Adrenal gland (tissue), 5 donors: Measurements from ENCODE around the gene CKAP2L.

Experiments
- POLR2A ChIP-seq, 2 donors: fragments of 450-650 bp; IDR thresholded peaks; one replicate each; pipeline ENCODE4 v1.6.1; 2017; ENCODE audit warnings: antibody characterized with exemption in 2 of 2, mild to moderate bottlenecking in 2 of 2, moderate library complexity in 1 of 2
- TF ChIP-seq, protein P1 (sequence below), 6 experiments: fragments of 450-650 bp in 4 of 6; fragments of 200-600 bp in 2 of 6; sonication (generic) in 1 of 6; IDR thresholded peaks; 1 replicate in 5 of 6; 2 replicates in 1 of 6; pipeline versions ENCODE4 v1.5.1 to v1.8.0; 2016 to 2021; ENCODE audit warnings: antibody characterized with exemption in 6 of 6, mild to moderate bottlenecking in 2 of 6, moderate library complexity in 1 of 6
- donor health status: DM: no; HTN: no; CAD: no.

DNA sequence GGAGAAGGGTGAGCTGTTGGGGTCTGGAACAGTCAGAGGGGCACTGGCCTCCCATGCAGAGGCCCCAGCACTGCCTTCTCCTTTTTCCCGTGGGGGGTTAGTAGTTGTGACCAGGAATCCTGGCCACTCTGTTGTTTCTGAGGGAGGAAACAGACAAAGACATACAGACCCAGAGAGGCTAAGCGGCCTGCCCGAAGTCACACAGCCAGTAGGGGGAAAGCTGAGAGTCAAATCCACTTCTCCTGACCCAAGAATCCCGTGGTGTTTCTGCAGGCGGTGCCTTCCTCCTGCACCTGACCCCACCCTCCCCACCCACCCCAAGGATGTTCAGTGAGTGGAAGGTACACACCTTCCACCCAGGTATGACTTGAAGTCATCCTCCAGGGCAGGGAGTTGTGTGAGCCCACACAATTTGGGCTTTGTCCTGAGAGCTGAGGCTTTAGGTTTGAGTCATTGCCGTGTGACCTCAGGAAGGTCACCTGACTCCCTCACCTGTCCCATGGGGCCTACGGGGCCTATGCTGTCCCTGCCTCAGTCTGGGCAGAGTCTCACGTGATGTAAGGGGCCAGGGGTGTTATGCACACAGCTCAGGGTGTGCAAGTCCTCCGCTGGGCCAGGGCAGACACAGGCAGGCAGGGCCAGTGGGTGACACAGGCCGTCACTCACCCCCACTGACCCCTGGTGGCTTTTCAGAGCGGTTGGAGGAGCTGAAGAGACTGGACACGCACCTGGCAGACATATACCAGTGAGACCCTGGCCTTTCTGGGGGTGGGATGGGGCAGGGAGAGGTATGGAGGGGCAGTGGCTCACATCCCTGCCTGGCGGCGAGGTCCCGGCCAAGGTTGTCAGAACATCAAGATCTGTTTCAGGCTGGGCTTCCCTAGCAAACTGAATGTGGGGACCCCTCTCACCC is 38.6 kb downstream of the CKAP2L start:
- TF ChIP-seq, protein P1, sequence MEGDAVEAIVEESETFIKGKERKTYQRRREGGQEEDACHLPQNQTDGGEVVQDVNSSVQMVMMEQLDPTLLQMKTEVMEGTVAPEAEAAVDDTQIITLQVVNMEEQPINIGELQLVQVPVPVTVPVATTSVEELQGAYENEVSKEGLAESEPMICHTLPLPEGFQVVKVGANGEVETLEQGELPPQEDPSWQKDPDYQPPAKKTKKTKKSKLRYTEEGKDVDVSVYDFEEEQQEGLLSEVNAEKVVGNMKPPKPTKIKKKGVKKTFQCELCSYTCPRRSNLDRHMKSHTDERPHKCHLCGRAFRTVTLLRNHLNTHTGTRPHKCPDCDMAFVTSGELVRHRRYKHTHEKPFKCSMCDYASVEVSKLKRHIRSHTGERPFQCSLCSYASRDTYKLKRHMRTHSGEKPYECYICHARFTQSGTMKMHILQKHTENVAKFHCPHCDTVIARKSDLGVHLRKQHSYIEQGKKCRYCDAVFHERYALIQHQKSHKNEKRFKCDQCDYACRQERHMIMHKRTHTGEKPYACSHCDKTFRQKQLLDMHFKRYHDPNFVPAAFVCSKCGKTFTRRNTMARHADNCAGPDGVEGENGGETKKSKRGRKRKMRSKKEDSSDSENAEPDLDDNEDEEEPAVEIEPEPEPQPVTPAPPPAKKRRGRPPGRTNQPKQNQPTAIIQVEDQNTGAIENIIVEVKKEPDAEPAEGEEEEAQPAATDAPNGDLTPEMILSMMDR (IDR thresholded peaks at IDR 0.05) = no peak
- no peak for TF ChIP-seq POLR2A (IDR thresholded peaks at IDR 0.05)
